Testis (tissue), 3 donors: Measurements from ENCODE around the gene DPYD. TPM values are rescaled to one million over a fixed set of nuclear protein-coding genes. Genes with fewer than 3 reads are reported as not detected.

Experiments used
- DNase-seq: peaks from one replicate; pipeline ENCODE4 v3.0.0-alpha.2; 2019
- H3K27ac ChIP-seq, 2 donors: fragments of 200-600 bp; sonication (generic); one replicate each; pipeline ENCODE4 v1.5.1; 2019
- H3K27me3 ChIP-seq: fragments of 200-600 bp; sonication (generic); one replicate; pipeline ENCODE4 v1.5.1; 2019
- H3K36me3 ChIP-seq: fragments of 200-600 bp; sonication (generic); one replicate; pipeline ENCODE4 v1.5.1; 2017; ENCODE audit warnings: low read depth; ENCODE audit errors: missing control alignments
- H3K4me1 ChIP-seq: fragments of 200-600 bp; sonication (generic); one replicate; pipeline ENCODE4 v1.5.1; 2019
- H3K4me3 ChIP-seq, 2 donors: fragments of 200-600 bp; sonication (generic); one replicate each; pipeline ENCODE4 v1.5.1; 2017 to 2019
- H3K9me3 ChIP-seq: fragments of 200-600 bp; sonication (generic); one replicate; pipeline ENCODE4 v1.5.1; 2017
- POLR2A ChIP-seq: fragments of 450-650 bp; IDR thresholded peaks from one replicate; pipeline ENCODE4 v1.6.1; 2017; ENCODE audit warnings: antibody characterized with exemption, mild to moderate bottlenecking, moderate library complexity
- WGBS, 2 donors: methylation state at CpG; one replicate each; pipeline ENCODE4 v1.1.5; 2018; 5-methylcytosine and 5-hydroxymethylcytosine counted together
- intact Hi-C: fragments of 100-400 bp; cut with DNase I; formaldehyde crosslinking; loops from one replicate; pipeline ENCODE4 v1.15.1; 2023; ENCODE audit warnings: low total_unique reads
- polyA plus RNA-seq: library from polyadenylated mRNA; stranded (reverse); fragments of 350-450 nt; fragmentation: Illumina TruSeq; extraction: RNeasy Lipid Tissue Mini Kit (QIAGEN cat#74804); gene quantifications from one replicate; pipeline ENCODE4 v1.2.3, GENCODE V29; 2014; ENCODE audit warnings: low read depth, low replicate concordance; ENCODE audit not compliant: insufficient read depth
- total RNA-seq, 2 donors: library from RNA; depleted of rRNA; stranded (reverse); fragments of >200 nt; gene quantifications; one replicate each; pipeline ENCODE4 v1.2.3, GENCODE V29; 2016
- TF ChIP-seq, protein P1 (sequence below), 3 experiments: fragments of 450-650 bp in 2 of 3; fragments of 200-600 bp in 1 of 3; sonication (generic) in 1 of 3; IDR thresholded peaks; one replicate each; pipeline ENCODE4 v1.5.1; 2016 to 2019; ENCODE audit warnings: antibody characterized with exemption in 3 of 3, mild to moderate bottlenecking in 2 of 3, moderate library complexity in 1 of 3

Gene DPYD
- total and polyA plus RNA-seq, 3 donors from 2014 or later = 6.7 to 14.7 (median 11.5) TPM

GRCh38 chr1:97572561-97572960 lies 348.3 kb downstream of the DPYD start:
- Histone ChIP-seq H3K4me1 (no peaks in the 10 kb centered on the region), H3K27me3 (no peaks in the 10 kb centered on the region), H3K27ac (no peak overlapping the region), H3K4me3 (no peak overlapping the region), H3K36me3 (no peaks in the 10 kb centered on the region), H3K9me3 (no peaks in the 10 kb centered on the region)
- WGBS, 2 donors = 80 to 84% methylated on average over 1 of the region's 1 CpG
- no peak for DNase-seq
- no peak for TF ChIP-seq POLR2A
- TF ChIP-seq, protein P1, sequence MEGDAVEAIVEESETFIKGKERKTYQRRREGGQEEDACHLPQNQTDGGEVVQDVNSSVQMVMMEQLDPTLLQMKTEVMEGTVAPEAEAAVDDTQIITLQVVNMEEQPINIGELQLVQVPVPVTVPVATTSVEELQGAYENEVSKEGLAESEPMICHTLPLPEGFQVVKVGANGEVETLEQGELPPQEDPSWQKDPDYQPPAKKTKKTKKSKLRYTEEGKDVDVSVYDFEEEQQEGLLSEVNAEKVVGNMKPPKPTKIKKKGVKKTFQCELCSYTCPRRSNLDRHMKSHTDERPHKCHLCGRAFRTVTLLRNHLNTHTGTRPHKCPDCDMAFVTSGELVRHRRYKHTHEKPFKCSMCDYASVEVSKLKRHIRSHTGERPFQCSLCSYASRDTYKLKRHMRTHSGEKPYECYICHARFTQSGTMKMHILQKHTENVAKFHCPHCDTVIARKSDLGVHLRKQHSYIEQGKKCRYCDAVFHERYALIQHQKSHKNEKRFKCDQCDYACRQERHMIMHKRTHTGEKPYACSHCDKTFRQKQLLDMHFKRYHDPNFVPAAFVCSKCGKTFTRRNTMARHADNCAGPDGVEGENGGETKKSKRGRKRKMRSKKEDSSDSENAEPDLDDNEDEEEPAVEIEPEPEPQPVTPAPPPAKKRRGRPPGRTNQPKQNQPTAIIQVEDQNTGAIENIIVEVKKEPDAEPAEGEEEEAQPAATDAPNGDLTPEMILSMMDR (IDR thresholded peaks at IDR 0.05) = no peak
- intact Hi-C loops = no loop called here

- TF ChIP-seq POLR2A = no peak
- TF ChIP-seq, protein P1 (IDR thresholded peaks at IDR 0.05) = no peak
- no peak overlapping the region for H3K27ac ChIP-seq
- 92 to 93% methylated on average over 1 of the region's 1 CpG for WGBS, 2 donors
- H3K4me3 ChIP-seq = no peak overlapping the region
- no peaks in the 10 kb centered on the region for H3K4me1 ChIP-seq
- intact Hi-C loops = no loop called here
- no peaks in the 10 kb centered on the region for H3K27me3 ChIP-seq
- no peaks in the 10 kb centered on the region for H3K36me3 ChIP-seq
- H3K9me3 ChIP-seq = no peaks in the 10 kb centered on the region
- no peak for DNase-seq
Observed at GRCh38 chr1:97571760-97572159, 349.1 kb downstream of the DPYD start.

DNA sequence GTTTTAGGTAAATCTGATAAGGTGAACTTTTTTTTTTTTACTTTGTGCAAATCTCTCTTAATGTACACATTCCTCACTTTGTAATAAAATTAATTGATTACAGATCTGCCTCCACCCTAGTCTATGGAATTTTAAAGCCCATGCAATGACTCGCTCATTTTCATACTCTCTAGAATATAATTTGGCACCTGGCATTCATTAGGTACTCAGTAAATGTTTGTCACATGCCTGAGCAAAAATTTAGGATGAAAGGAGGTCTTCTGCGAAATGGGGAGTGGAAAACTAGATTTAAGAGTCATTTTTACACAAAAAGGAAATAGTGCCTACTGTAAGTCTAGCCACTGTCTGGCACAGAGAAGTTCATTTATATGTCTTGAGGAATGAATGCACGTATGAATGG lies 350.1 kb downstream of the DPYD start:
- no peak overlapping the region for H3K27ac ChIP-seq
- no peak for TF ChIP-seq POLR2A
- TF ChIP-seq, protein P1 (IDR thresholded peaks at IDR 0.05) = no peak
- H3K27me3 ChIP-seq = no peaks in the 10 kb centered on the region
- 95 to 96% methylated on average over 3 of the region's 3 CpGs for WGBS, 2 donors
- no peaks in the 10 kb centered on the region for H3K4me1 ChIP-seq
- DNase-seq = no peak
- no peak overlapping the region for H3K4me3 ChIP-seq
- intact Hi-C loops = no loop called here
- no peaks in the 10 kb centered on the region for H3K36me3 ChIP-seq
- H3K9me3 ChIP-seq = no peaks in the 10 kb centered on the region

DNA sequence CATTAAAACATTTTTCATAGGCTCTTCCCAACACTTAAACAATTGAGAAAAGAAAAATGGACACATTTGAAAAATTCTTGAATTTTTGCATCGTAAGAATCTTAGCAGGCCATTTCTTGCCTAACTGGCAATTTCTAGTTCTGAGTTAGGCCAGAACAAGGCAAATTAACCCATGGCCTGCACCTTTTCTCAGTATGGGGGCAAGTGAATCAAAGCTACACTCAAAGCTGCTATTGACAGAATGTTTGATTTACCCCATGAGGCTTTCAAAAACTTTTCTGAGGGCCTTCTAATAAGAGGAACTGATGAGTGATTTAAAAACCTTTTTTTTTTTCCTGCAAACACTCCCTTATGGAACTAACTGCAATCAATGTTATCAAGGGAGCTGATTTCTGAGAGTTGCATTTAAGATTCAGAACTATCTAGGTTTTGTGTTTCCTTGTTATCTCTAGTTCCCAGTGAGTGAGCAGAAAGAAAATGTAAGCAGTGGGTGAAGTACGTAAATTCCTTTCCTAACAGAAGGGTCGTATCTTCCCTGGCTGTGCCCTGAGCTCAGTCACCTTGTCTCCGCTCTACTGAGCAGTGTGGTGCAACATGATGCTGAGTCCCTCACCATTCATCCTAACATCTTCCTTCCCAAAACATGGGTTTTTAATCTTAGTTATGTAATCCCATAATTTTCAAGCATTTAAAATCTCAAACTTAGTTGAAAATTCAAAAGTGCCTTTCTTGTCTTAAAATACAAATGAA lies 353.7 kb downstream of the DPYD start:
- Histone ChIP-seq H3K4me1 (no peaks in the 10 kb centered on the region), H3K27me3 (no peaks in the 10 kb centered on the region), H3K36me3 (no peaks in the 10 kb centered on the region), H3K27ac (no peak overlapping the region), H3K4me3 (no peak overlapping the region), H3K9me3 (no peaks in the 10 kb centered on the region)
- 77 to 87% methylated on average over 4 of the region's 4 CpGs for WGBS, 2 donors
- TF ChIP-seq POLR2A = no peak
- TF ChIP-seq, protein P1 (IDR thresholded peaks at IDR 0.05) = no peak
- intact Hi-C loops = no loop called here
- no peak for DNase-seq

DNA sequence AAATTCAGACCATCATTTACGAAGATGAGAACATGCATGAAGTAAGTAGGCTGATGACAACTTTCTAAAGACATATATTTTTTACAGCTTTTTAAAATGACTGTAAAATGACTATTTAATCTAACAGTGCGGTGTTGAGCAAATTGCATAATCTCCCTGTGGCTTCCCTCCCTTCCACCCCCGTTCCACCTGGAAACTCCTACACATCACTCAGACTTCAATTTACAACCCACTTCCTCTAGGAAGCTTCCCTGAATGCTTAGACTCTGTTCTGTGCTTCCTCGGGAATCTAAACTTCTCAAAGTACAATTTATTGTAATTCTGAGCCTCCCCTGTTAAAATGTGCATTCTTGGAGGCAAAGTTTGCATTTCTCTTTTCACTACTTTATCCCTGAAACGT lies 354.9 kb downstream of the DPYD start:
- TF ChIP-seq POLR2A = no peak
- TF ChIP-seq, protein P1 (IDR thresholded peaks at IDR 0.05) = no peak
- Histone ChIP-seq H3K9me3 (no peaks in the 10 kb centered on the region), H3K27ac (no peak overlapping the region), H3K36me3 (no peaks in the 10 kb centered on the region), H3K4me1 (no peaks in the 10 kb centered on the region), H3K27me3 (no peaks in the 10 kb centered on the region), H3K4me3 (no peak overlapping the region)
- intact Hi-C loops = no loop called here
- DNase-seq = no peak
- 67 to 73% methylated on average over 5 of the region's 5 CpGs for WGBS, 2 donors
